ENCODE measurements around the gene GRID1. TPM values are rescaled to one million over a fixed set of nuclear protein-coding genes. Genes with fewer than 3 reads are reported as not detected.

GRID1 gene
- total RNA-seq, 1 experiment from 2014 or later, result 0.37 TPM

GRCh38 chr10:86254526-86255174 lies 111.9 kb downstream of the GRID1 start:
- H3K9me3 Mint-ChIP-seq, result peaks cover 13% of the 10 kb centered on the region
- DNase-seq (ENCODE audit: low spot score) (no peak), ATAC-seq (no peak)
- POLR2A ChIA-PET, result no interaction called here
- H3K27ac Mint-ChIP-seq, result no peak overlapping the region
- no peak for TF ChIP-seq IRF2 (CRISPR knock-in tag; IDR thresholded peaks at IDR 0.05; ENCODE audit: borderline replicate concordance, low read depth)
- TF ChIP-seq MXD4 (CRISPR knock-in tag; IDR thresholded peaks at IDR 0.05; ENCODE audit: borderline replicate concordance), result no peak
- TF ChIP-seq CREB1 (CRISPR knock-in tag; IDR thresholded peaks at IDR 0.05), result no peak
- TF ChIP-seq TCF7 (CRISPR knock-in tag; IDR thresholded peaks at IDR 0.05; ENCODE audit: low read depth), result no peak
- CTCF ChIA-PET, result interaction anchor here (0.9 to 1.6 kb wide), 4 partner anchors 8 to 122 kb away, joined by 3 to 13 read pairs (median 5); no protein-coding TSS in a partner anchor
- peaks cover 9% of the 10 kb centered on the region for H3K36me3 Mint-ChIP-seq
- no peaks in the 10 kb centered on the region; the same call in 1 of the 2 replicates for H3K27me3 Mint-ChIP-seq (ENCODE audit: low read depth)
- H3K4me1 Mint-ChIP-seq, result peaks cover 15% of the 10 kb centered on the region
- no peak overlapping the region for H3K4me3 Mint-ChIP-seq

GRCh38 chr10:86254081-86254480 lies 112.5 kb downstream of the GRID1 start:
- no peaks in the 10 kb centered on the region; the same call in 1 of the 2 replicates for H3K27me3 Mint-ChIP-seq (ENCODE audit: low read depth)
- DNase-seq (ENCODE audit: low spot score) (no peak), ATAC-seq (peak; percentile 13)
- H3K9me3 Mint-ChIP-seq, result peaks cover 16% of the 10 kb centered on the region
- H3K36me3 Mint-ChIP-seq, result peaks cover 10% of the 10 kb centered on the region
- TF ChIP-seq TCF7 (CRISPR knock-in tag; IDR thresholded peaks at IDR 0.05; ENCODE audit: low read depth) (no peak), ERG (CRISPR knock-in tag; IDR thresholded peaks at IDR 0.05) (no peak), MYBL2 (CRISPR knock-in tag; IDR thresholded peaks at IDR 0.05) (no peak), OVOL2 (CRISPR knock-in tag; IDR thresholded peaks at IDR 0.05; ENCODE audit: borderline replicate concordance) (no peak), TEAD1 (CRISPR knock-in tag; IDR thresholded peaks at IDR 0.05) (no peak), CREB1 (CRISPR knock-in tag; IDR thresholded peaks at IDR 0.05) (no peak), ZNF263 (CRISPR knock-in tag; IDR thresholded peaks at IDR 0.05; ENCODE audit: low read depth) (no peak), ZBTB21 (CRISPR knock-in tag; IDR thresholded peaks at IDR 0.05; ENCODE audit: borderline replicate concordance) (no peak)
- TF ChIP-seq, protein P1, sequence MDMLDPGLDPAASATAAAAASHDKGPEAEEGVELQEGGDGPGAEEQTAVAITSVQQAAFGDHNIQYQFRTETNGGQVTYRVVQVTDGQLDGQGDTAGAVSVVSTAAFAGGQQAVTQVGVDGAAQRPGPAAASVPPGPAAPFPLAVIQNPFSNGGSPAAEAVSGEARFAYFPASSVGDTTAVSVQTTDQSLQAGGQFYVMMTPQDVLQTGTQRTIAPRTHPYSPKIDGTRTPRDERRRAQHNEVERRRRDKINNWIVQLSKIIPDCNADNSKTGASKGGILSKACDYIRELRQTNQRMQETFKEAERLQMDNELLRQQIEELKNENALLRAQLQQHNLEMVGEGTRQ (CRISPR knock-in tag; IDR thresholded peaks at IDR 0.05), result no peak
- TF ChIP-seq, protein P2, sequence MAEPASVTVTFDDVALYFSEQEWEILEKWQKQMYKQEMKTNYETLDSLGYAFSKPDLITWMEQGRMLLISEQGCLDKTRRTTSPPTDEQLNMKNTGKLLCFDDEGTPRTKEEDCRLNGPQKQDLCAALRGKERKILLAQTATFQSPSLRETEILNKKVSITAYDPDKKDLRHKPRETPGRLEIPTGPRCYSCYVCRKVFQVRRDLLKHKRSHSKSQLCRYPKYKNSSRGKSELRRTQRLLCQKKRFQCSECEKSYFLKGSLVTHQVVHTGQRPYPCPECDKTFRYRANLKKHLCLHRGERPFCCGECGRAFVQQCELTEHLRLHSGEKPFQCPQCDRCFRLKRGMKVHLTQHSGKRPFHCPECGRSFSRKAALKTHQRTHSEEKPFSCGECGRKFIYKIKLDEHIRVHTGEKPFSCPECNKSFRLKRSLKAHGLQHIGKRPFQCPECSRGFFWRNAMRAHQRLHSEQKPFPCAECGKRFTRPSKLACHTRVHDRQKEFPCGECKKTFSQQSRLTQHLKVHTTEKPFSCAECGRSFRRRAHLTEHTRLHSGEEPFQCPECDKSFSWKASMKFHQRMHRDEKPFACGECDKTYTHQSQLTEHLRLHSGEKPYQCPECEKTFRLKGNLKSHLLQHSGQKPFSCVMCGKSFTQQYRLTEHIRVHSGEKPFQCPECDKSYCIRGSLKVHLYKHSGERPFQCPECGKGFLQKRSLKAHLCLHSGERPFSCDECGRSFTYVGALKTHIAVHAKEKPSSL (CRISPR knock-in tag; conservative IDR thresholded peaks at IDR 0.05), result no peak
- CTCF ChIA-PET, result interaction anchor here (0.6 to 2.8 kb wide), 10 partner anchors 8 to 143 kb away, joined by 3 to 13 read pairs (median 4); no protein-coding TSS in a partner anchor
- peak overlapping the region; percentile 26 for H3K27ac Mint-ChIP-seq
- POLR2A ChIA-PET, result interaction anchor here (1.3 kb wide), 1 partner anchor 8 kb away, joined by 4 read pairs; no protein-coding TSS in a partner anchor
- no peak overlapping the region for H3K4me3 Mint-ChIP-seq
- peaks cover 15% of the 10 kb centered on the region for H3K4me1 Mint-ChIP-seq

DNA sequence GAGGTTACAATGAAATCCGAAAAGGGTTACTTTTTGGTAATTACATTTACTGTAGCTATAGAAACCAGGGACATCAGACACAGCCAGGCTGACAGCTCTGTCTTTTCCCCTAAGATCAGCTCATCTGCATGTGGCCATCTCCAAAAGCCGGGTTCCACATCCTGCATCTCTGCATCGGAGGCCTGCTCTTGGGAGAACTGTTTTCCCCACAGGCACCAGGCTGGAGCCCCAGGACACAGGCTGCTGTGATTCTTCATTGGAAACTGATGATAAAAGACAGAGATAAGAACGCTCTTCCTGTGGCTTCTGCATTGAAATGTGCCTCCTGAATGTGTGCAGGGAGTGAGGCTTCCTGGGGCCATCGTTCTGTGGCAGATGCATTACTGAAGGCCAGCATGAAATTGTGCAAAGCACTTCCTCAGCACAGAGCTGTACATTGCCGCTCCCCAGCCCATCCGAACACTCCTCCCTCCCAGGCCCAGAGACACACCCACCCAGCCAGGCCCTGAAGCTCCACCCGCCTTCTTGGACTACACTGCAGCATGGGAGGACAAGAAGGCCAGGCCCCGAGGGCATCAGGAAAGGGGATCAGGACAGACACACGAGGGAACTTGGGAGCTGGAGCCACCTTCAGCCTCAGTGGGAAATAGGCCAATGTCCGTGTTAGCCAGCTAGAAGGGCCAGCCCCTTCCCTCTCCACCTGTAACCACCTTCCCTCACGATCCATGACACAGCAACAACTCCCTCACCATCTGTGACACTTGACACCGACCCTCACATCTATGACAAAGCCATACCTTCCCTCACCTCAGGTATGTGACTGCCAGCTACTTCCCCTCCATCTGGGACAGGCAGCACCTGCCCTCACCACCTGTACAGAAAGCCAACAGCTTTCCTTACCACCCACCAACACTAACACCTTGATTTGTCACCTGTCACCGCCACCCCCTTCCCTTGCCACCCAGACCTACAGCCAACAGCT lies 113.2 kb downstream of the GRID1 start:
- ChIA-PET CTCF (interaction anchor here (0.6 to 2.8 kb wide), 10 partner anchors 9 to 143 kb away, joined by 3 to 13 read pairs (median 4); no protein-coding TSS in a partner anchor), POLR2A (interaction anchor here (1.3 kb wide), 1 partner anchor 9 kb away, joined by 4 read pairs; no protein-coding TSS in a partner anchor)
- DNase-seq (ENCODE audit: low spot score), result no peak
- H3K4me1 Mint-ChIP-seq, result peaks cover 15% of the 10 kb centered on the region
- H3K9me3 Mint-ChIP-seq, result peaks cover 16% of the 10 kb centered on the region
- peak; percentile 80 for ATAC-seq
- H3K36me3 Mint-ChIP-seq, result peaks cover 10% of the 10 kb centered on the region
- TF ChIP-seq NFE2L1 (CRISPR knock-in tag; IDR thresholded peaks at IDR 0.05), result peak; percentile 79
- TF ChIP-seq AR (CRISPR knock-in tag; IDR thresholded peaks at IDR 0.05), result no peak
- H3K4me3 Mint-ChIP-seq, result no peak overlapping the region
- H3K27ac Mint-ChIP-seq, result peak overlapping the region; percentile 26
- no peaks in the 10 kb centered on the region; the same call in 1 of the 2 replicates for H3K27me3 Mint-ChIP-seq (ENCODE audit: low read depth)

Data from WTC11 (cell line).